ENCODE results near the gene CKLF. TPM values are rescaled to one million over a fixed set of nuclear protein-coding genes. Genes with fewer than 3 reads are reported as not detected.
A peak's percentile ranks its signal among the peaks of the same experiment; 100 is the strongest.

Gene CKLF
- total RNA-seq, 1 experiment from 2014 or later: 57.8 TPM

DNA sequence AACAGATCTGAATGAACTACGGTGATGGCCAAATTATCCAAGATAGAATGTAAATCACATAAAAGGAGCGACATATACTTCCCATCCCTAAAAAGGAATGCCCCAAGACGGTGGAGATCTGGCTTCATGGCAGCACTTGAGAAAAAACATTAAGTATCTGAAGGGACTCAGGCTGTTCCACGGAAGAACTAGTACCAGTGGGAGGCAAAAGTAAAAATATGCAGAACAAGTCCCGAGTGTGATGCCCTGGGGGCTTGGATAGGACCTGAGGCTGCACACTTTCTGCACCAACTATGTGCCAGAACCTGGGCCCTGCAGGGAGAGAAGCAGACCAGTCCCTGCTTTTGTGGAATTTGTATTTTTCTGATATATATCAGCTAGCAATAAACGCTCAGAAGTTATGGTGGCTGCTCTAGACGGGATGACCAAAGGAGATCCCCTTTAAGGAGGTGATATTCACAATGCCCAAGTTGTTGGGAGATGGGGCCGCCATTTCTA is 539 bp upstream of the CKLF start:
- Mint-ChIP-seq H3K27ac (ENCODE audit: low read depth, unreplicated experiment) (peak overlapping the region; percentile 86), H3K4me3 (ENCODE audit: unreplicated experiment) (peak overlapping the region; percentile 89), H3K4me1 (ENCODE audit: insufficient read depth, unreplicated experiment) (peaks cover 58% of the 10 kb centered on the region), H3K27me3 (ENCODE audit: insufficient read depth, unreplicated experiment) (no peaks in the 10 kb centered on the region), H3K36me3 (ENCODE audit: insufficient read depth, unreplicated experiment) (peaks cover 24% of the 10 kb centered on the region), H3K9me3 (ENCODE audit: unreplicated experiment) (no peaks in the 10 kb centered on the region)
- TF ChIP-seq, protein P1, sequence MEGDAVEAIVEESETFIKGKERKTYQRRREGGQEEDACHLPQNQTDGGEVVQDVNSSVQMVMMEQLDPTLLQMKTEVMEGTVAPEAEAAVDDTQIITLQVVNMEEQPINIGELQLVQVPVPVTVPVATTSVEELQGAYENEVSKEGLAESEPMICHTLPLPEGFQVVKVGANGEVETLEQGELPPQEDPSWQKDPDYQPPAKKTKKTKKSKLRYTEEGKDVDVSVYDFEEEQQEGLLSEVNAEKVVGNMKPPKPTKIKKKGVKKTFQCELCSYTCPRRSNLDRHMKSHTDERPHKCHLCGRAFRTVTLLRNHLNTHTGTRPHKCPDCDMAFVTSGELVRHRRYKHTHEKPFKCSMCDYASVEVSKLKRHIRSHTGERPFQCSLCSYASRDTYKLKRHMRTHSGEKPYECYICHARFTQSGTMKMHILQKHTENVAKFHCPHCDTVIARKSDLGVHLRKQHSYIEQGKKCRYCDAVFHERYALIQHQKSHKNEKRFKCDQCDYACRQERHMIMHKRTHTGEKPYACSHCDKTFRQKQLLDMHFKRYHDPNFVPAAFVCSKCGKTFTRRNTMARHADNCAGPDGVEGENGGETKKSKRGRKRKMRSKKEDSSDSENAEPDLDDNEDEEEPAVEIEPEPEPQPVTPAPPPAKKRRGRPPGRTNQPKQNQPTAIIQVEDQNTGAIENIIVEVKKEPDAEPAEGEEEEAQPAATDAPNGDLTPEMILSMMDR (IDR thresholded peaks at IDR 0.05; ENCODE audit: unreplicated experiment): no peak
- no peak for DNase-seq (ENCODE audit: unreplicated experiment)
- TSS peak; percentile 25 for BruUV-seq (replicated peaks)
- intact Hi-C loops (cut with micrococcal nuclease): loop anchor here (2.0 to 10.0 kb wide), 3 partner anchors 43 to 147 kb away; no protein-coding TSS in a partner anchor
- ChIA-PET POLR2A (interaction anchor here (0.7 to 7.6 kb wide), 13 partner anchors 9 to 278 kb away, joined by 3 to 97 read pairs (median 6); partner anchors contain the start of genes CMTM1 and NAE1), CTCF (interaction anchor here (0.6 to 2.4 kb wide), 13 partner anchors 11 to 316 kb away, joined by 3 to 17 read pairs (median 3); no protein-coding TSS in a partner anchor)

DNA sequence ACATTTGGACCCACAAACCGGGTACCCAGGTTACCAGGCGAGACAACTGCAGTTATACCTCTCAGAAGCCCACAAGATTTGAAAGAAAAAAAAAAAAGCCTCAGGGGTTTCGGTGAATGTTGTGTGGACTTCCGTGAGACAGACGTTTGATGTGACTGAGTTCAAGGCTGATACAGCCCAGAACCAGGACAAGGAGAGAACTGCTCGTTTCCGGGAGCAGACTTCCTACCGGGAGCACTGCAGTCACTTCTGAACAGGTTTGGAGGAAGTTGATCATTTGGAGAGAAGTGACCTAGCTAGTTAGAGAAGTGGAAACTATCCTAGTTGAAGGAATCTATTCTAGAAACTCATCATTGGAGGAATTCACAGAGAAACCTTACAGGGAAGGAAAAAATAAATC is 847 bp downstream of the CKLF start:
- no TSS peak for BruUV-seq (replicated peaks)
- intact Hi-C loops (cut with micrococcal nuclease): loop anchor here (2.0 to 10.0 kb wide), 2 partner anchors 44 to 148 kb away; no protein-coding TSS in a partner anchor
- Mint-ChIP-seq H3K4me3 (ENCODE audit: unreplicated experiment) (peak overlapping the region; percentile 89), H3K9me3 (ENCODE audit: unreplicated experiment) (no peaks in the 10 kb centered on the region), H3K4me1 (ENCODE audit: insufficient read depth, unreplicated experiment) (peaks cover 45% of the 10 kb centered on the region), H3K27me3 (ENCODE audit: insufficient read depth, unreplicated experiment) (no peaks in the 10 kb centered on the region), H3K27ac (ENCODE audit: low read depth, unreplicated experiment) (peak overlapping the region; percentile 86), H3K36me3 (ENCODE audit: insufficient read depth, unreplicated experiment) (peaks cover 35% of the 10 kb centered on the region)
- ChIA-PET CTCF (interaction anchor here (0.9 to 1.7 kb wide), 6 partner anchors 9 to 315 kb away, joined by 3 to 7 read pairs (median 3); no protein-coding TSS in a partner anchor), POLR2A (interaction anchor here (0.7 to 7.6 kb wide), 14 partner anchors 9 to 1308 kb away, joined by 3 to 97 read pairs (median 4); partner anchors contain the start of gene NAE1)
- DNase-seq (ENCODE audit: unreplicated experiment): no peak
- TF ChIP-seq, protein P1 (IDR thresholded peaks at IDR 0.05; ENCODE audit: unreplicated experiment): no peak

DNA sequence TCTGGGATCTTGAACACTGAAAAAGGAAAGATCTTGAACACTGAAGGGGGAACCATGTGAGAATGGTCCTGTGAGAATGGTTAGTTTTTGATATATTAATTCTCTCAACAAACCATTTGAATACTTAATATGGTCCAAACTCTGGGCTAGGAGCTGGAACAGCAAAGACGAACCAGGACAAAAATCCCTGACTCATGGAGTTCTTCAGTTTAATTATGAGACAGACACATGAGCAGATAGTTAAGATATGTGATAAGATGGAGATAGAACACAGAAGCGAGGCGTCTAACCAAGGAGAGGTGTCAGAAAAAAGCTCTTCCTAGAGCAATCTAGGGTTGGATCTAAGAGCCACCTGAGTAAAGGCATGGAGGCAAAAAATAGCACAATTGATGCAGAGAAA is 1.6 kb downstream of the CKLF start:
- TF ChIP-seq, protein P1 (IDR thresholded peaks at IDR 0.05; ENCODE audit: unreplicated experiment): no peak

DNA sequence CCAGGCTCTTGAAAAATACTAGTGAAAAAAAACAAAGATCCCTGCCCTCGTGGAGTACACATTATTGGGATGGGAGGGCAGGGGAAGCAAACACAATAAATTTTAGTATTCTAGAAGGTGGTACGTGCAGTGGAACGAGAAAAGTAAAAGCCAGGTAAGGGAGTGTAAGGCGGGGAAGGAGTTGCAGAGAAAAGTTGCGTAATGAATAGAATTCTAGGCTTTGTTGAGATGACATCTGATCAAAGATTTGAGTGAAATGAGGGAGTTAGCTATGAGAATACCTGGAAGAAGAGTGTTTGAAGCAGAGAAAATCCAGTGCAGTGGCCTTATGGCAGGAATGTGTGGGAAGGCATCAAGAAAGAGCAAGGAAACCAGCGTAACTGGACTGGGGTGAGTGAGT is 2.1 kb downstream of the CKLF start:
- peaks cover 43% of the 10 kb centered on the region for H3K36me3 Mint-ChIP-seq (ENCODE audit: insufficient read depth, unreplicated experiment)
- ChIA-PET CTCF (interaction anchor here (0.7 to 0.9 kb wide), 2 partner anchors 10 to 97 kb away, joined by 3 to 4 read pairs; no protein-coding TSS in a partner anchor), POLR2A (interaction anchor here (1.2 to 7.6 kb wide), 3 partner anchors 16 to 146 kb away, joined by 5 to 97 read pairs (median 65); no protein-coding TSS in a partner anchor)
- H3K27ac Mint-ChIP-seq (ENCODE audit: low read depth, unreplicated experiment): no peak overlapping the region
- H3K4me1 Mint-ChIP-seq (ENCODE audit: insufficient read depth, unreplicated experiment): peaks cover 34% of the 10 kb centered on the region
- TF ChIP-seq, protein P1 (IDR thresholded peaks at IDR 0.05; ENCODE audit: unreplicated experiment): no peak
- no peaks in the 10 kb centered on the region for H3K9me3 Mint-ChIP-seq (ENCODE audit: unreplicated experiment)
- no TSS peak for BruUV-seq (replicated peaks)
- H3K27me3 Mint-ChIP-seq (ENCODE audit: insufficient read depth, unreplicated experiment): no peaks in the 10 kb centered on the region
- intact Hi-C loops (cut with micrococcal nuclease): loop anchor here (10.0 kb wide), 1 partner anchor 150 kb away; no protein-coding TSS in a partner anchor
- DNase-seq (ENCODE audit: unreplicated experiment): no peak
- H3K4me3 Mint-ChIP-seq (ENCODE audit: unreplicated experiment): no peak overlapping the region

More for the DNA sequence above, 1.6 kb downstream of the CKLF start:
- no peaks in the 10 kb centered on the region for H3K27me3 Mint-ChIP-seq (ENCODE audit: insufficient read depth, unreplicated experiment)
- no peaks in the 10 kb centered on the region for H3K9me3 Mint-ChIP-seq (ENCODE audit: unreplicated experiment)
- peaks cover 37% of the 10 kb centered on the region for H3K4me1 Mint-ChIP-seq (ENCODE audit: insufficient read depth, unreplicated experiment)
- peaks cover 39% of the 10 kb centered on the region for H3K36me3 Mint-ChIP-seq (ENCODE audit: insufficient read depth, unreplicated experiment)
- POLR2A ChIA-PET: interaction anchor here (0.9 to 7.6 kb wide), 7 partner anchors 11 to 145 kb away, joined by 3 to 97 read pairs (median 4); no protein-coding TSS in a partner anchor
- BruUV-seq (replicated peaks): no TSS peak
- no peak overlapping the region for H3K27ac Mint-ChIP-seq (ENCODE audit: low read depth, unreplicated experiment)
- intact Hi-C loops (cut with micrococcal nuclease): loop anchor here (10.0 kb wide), 1 partner anchor 149 kb away; no protein-coding TSS in a partner anchor
- CTCF ChIA-PET: interaction anchor here (0.9 to 1.0 kb wide), 3 partner anchors 10 to 49 kb away, joined by 3 read pairs; no protein-coding TSS in a partner anchor
- H3K4me3 Mint-ChIP-seq (ENCODE audit: unreplicated experiment): peak overlapping the region; percentile 89
- no peak for DNase-seq (ENCODE audit: unreplicated experiment)
